ENCODE results near the gene C1orf226. TPM values are rescaled to one million over a fixed set of nuclear protein-coding genes. Genes with fewer than 3 reads are reported as not detected.

C1orf226 gene
- total RNA-seq, 1 donor from 2014 or later = 2.7 TPM

GRCh38 chr1:162367772-162368171 lies 13.8 kb upstream of the C1orf226 start:
- H3K27me3 ChIP-seq = no peaks in the 10 kb centered on the region
- TF ChIP-seq CTCF (IDR thresholded peaks at IDR 0.05) (no peak), POLR2A (IDR thresholded peaks at IDR 0.05) (no peak), POLR2AphosphoS5 (IDR thresholded peaks at IDR 0.05; ENCODE audit: insufficient read depth in 1 of 2, low read depth in 1 of 2) (no peak)
- peaks cover 5% of the 10 kb centered on the region for H3K4me1 ChIP-seq
- intact Hi-C loops (cut with DNase I) = no loop called here
- DNase-seq (ENCODE audit: extremely low spot score in 2 of 2) = no peak
- H3K36me3 ChIP-seq = no peaks in the 10 kb centered on the region
- H3K27ac ChIP-seq = no peak overlapping the region
- H3K4me3 ChIP-seq = no peak overlapping the region
- no peaks in the 10 kb centered on the region for H3K9me3 ChIP-seq

GRCh38 chr1:162368451-162368850 lies 13.1 kb upstream of the C1orf226 start:
- no peaks in the 10 kb centered on the region for H3K27me3 ChIP-seq
- no peak overlapping the region for H3K27ac ChIP-seq
- no peak for TF ChIP-seq CTCF (IDR thresholded peaks at IDR 0.05)
- TF ChIP-seq POLR2AphosphoS5 (IDR thresholded peaks at IDR 0.05; ENCODE audit: insufficient read depth in 1 of 2, low read depth in 1 of 2) = no peak
- no peak for TF ChIP-seq POLR2A (IDR thresholded peaks at IDR 0.05)
- H3K36me3 ChIP-seq = no peaks in the 10 kb centered on the region
- H3K4me1 ChIP-seq = peaks cover 5% of the 10 kb centered on the region
- DNase-seq (ENCODE audit: extremely low spot score in 2 of 2) = no peak
- no peaks in the 10 kb centered on the region for H3K9me3 ChIP-seq
- no peak overlapping the region for H3K4me3 ChIP-seq
- intact Hi-C loops (cut with DNase I) = no loop called here

- Histone ChIP-seq H3K27ac (no peak overlapping the region), H3K36me3 (no peaks in the 10 kb centered on the region), H3K9me3 (no peaks in the 10 kb centered on the region), H3K4me3 (no peak overlapping the region), H3K27me3 (no peaks in the 10 kb centered on the region), H3K4me1 (peaks cover 5% of the 10 kb centered on the region)
- intact Hi-C loops (cut with DNase I) = no loop called here
- DNase-seq (ENCODE audit: extremely low spot score in 2 of 2) = no peak
- TF ChIP-seq POLR2AphosphoS5 (IDR thresholded peaks at IDR 0.05; ENCODE audit: insufficient read depth in 1 of 2, low read depth in 1 of 2) (no peak), CTCF (IDR thresholded peaks at IDR 0.05) (no peak), POLR2A (IDR thresholded peaks at IDR 0.05) (no peak)
These were observed 12.0 kb upstream of the C1orf226 start for GRCh38 chr1:162369571-162369970.

- no peak overlapping the region for H3K27ac ChIP-seq
- DNase-seq (ENCODE audit: extremely low spot score in 2 of 2) = no peak
- no peaks in the 10 kb centered on the region for H3K27me3 ChIP-seq
- intact Hi-C loops (cut with DNase I) = no loop called here
- no peaks in the 10 kb centered on the region for H3K36me3 ChIP-seq
- H3K4me1 ChIP-seq = peaks cover 5% of the 10 kb centered on the region
- H3K4me3 ChIP-seq = no peak overlapping the region
- H3K9me3 ChIP-seq = no peaks in the 10 kb centered on the region
- TF ChIP-seq CTCF (IDR thresholded peaks at IDR 0.05) (no peak), POLR2A (IDR thresholded peaks at IDR 0.05) (no peak), POLR2AphosphoS5 (IDR thresholded peaks at IDR 0.05; ENCODE audit: insufficient read depth in 1 of 2, low read depth in 1 of 2) (no peak)
These were observed 11.4 kb upstream of the C1orf226 start for GRCh38 chr1:162370161-162370560.

- H3K27ac ChIP-seq = no peak overlapping the region
- DNase-seq (ENCODE audit: extremely low spot score in 2 of 2) = no peak
- no peaks in the 10 kb centered on the region for H3K27me3 ChIP-seq
- intact Hi-C loops (cut with DNase I) = no loop called here
- H3K4me3 ChIP-seq = no peak overlapping the region
- H3K4me1 ChIP-seq = peaks cover 5% of the 10 kb centered on the region
- H3K36me3 ChIP-seq = no peaks in the 10 kb centered on the region
- TF ChIP-seq POLR2AphosphoS5 (IDR thresholded peaks at IDR 0.05; ENCODE audit: insufficient read depth in 1 of 2, low read depth in 1 of 2) (no peak), POLR2A (IDR thresholded peaks at IDR 0.05) (no peak), CTCF (IDR thresholded peaks at IDR 0.05) (no peak)
- H3K9me3 ChIP-seq = no peaks in the 10 kb centered on the region
These were observed 10.8 kb upstream of the C1orf226 start for GRCh38 chr1:162370721-162371120.

Measured in vagina (tissue), 2 donors.